GM18858 (cell line): ENCODE measurements around the gene OTOS.

ENCODE experiments used
- ATAC-seq: cut with Tn5 transposase; IDR thresholded peaks from one replicate; pipeline ENCODE4 v1.9.1; 2021; ENCODE audit not compliant: unreplicated experiment

Gene OTOS

GRCh38 chr2:240137596-240138253, 2.7 kb downstream of the OTOS start:
- ATAC-seq: no peak

- no peak for ATAC-seq
Measured at GRCh38 chr2:240136671-240137292, 3.7 kb downstream of the OTOS start.

- no peak for ATAC-seq
Measured at GRCh38 chr2:240136013-240136670, 4.3 kb downstream of the OTOS start, which contains the start of gene COPS9. Gene COPS9 (minus strand): TSS chr2:240136305. CDS start chr2:240136284, 21 bp downstream.

- ATAC-seq: no peak
Measured at GRCh38 chr2:240135706-240136012, 4.8 kb downstream of the OTOS start.

- no peak for ATAC-seq
Measured at GRCh38 chr2:240134956-240135520, 5.4 kb downstream of the OTOS start.

GRCh38 chr2:240134466-240134865, 6.0 kb downstream of the OTOS start:
- no peak for ATAC-seq

- ATAC-seq: no peak
Measured at GRCh38 chr2:240133401-240133800, 7.1 kb downstream of the OTOS start.

- no peak for ATAC-seq
Measured at GRCh38 chr2:240132651-240132980, 7.8 kb downstream of the OTOS start.

- no peak for ATAC-seq
Measured at GRCh38 chr2:240131941-240132650, 8.4 kb downstream of the OTOS start.

- no peak for ATAC-seq
Measured at GRCh38 chr2:240131296-240131695, 9.2 kb downstream of the OTOS start.

GRCh38 chr2:240130393-240131195, 9.9 kb downstream of the OTOS start:
- no peak for ATAC-seq

GRCh38 chr2:240129731-240130392, 10.6 kb downstream of the OTOS start:
- ATAC-seq: no peak

GRCh38 chr2:240129311-240129710, 11.1 kb downstream of the OTOS start:
- no peak for ATAC-seq

GRCh38 chr2:240128608-240129145, 11.8 kb downstream of the OTOS start:
- no peak for ATAC-seq

- no peak for ATAC-seq
Measured at GRCh38 chr2:240127911-240128607, 12.4 kb downstream of the OTOS start.

GRCh38 chr2:240127191-240127750, 13.2 kb downstream of the OTOS start:
- ATAC-seq: no peak

- ATAC-seq: no peak
Measured at GRCh38 chr2:240126731-240127130, 13.7 kb downstream of the OTOS start.

GRCh38 chr2:240125742-240126141, 14.7 kb downstream of the OTOS start:
- ATAC-seq: no peak

GRCh38 chr2:240124651-240125030, 15.8 kb downstream of the OTOS start:
- ATAC-seq: no peak
